HL-60 (cell line): ENCODE results near the gene AKT1.

Source experiments
- POLR2AphosphoS5 ChIP-seq: IDR thresholded peaks from 2 replicates; pipeline ENCODE4 v1.6.1; 2012; ENCODE audit warnings: low read depth
- TF ChIP-seq, protein P1 (sequence below): IDR thresholded peaks from one replicate; pipeline ENCODE4 v1.5.1; 2011; ENCODE audit warnings: low read length, control low read depth, inconsistent platforms; ENCODE audit not compliant: insufficient read depth

DNA sequence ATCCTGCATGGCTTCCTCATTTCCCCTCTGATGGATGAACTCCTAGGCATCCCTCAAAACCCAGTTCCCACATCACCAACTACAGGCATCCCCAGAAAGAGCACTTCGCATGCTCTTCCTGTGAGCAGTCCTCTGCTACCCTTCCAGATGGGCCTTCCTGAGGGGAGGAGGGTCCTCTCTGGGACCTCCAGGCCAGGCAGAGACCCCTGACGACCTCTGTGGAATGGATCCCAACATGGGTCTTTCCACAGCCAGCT is 1.9 kb downstream of the AKT1 start:
- TF ChIP-seq, protein P1, sequence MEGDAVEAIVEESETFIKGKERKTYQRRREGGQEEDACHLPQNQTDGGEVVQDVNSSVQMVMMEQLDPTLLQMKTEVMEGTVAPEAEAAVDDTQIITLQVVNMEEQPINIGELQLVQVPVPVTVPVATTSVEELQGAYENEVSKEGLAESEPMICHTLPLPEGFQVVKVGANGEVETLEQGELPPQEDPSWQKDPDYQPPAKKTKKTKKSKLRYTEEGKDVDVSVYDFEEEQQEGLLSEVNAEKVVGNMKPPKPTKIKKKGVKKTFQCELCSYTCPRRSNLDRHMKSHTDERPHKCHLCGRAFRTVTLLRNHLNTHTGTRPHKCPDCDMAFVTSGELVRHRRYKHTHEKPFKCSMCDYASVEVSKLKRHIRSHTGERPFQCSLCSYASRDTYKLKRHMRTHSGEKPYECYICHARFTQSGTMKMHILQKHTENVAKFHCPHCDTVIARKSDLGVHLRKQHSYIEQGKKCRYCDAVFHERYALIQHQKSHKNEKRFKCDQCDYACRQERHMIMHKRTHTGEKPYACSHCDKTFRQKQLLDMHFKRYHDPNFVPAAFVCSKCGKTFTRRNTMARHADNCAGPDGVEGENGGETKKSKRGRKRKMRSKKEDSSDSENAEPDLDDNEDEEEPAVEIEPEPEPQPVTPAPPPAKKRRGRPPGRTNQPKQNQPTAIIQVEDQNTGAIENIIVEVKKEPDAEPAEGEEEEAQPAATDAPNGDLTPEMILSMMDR = no peak
- no peak for TF ChIP-seq POLR2AphosphoS5
